ENCODE data around the gene MDC1. TPM values are rescaled to one million over a fixed set of nuclear protein-coding genes. Genes with fewer than 3 reads are reported as not detected.
A peak's percentile ranks its signal among the peaks of the same experiment; 100 is the strongest.

MDC1 gene
- total and polyA plus RNA-seq, 2 of the 13 experiments (the other 11 are each of a cell fraction or from before 2014, with no cell fraction given): 8.4 to 14.0 TPM

DNA sequence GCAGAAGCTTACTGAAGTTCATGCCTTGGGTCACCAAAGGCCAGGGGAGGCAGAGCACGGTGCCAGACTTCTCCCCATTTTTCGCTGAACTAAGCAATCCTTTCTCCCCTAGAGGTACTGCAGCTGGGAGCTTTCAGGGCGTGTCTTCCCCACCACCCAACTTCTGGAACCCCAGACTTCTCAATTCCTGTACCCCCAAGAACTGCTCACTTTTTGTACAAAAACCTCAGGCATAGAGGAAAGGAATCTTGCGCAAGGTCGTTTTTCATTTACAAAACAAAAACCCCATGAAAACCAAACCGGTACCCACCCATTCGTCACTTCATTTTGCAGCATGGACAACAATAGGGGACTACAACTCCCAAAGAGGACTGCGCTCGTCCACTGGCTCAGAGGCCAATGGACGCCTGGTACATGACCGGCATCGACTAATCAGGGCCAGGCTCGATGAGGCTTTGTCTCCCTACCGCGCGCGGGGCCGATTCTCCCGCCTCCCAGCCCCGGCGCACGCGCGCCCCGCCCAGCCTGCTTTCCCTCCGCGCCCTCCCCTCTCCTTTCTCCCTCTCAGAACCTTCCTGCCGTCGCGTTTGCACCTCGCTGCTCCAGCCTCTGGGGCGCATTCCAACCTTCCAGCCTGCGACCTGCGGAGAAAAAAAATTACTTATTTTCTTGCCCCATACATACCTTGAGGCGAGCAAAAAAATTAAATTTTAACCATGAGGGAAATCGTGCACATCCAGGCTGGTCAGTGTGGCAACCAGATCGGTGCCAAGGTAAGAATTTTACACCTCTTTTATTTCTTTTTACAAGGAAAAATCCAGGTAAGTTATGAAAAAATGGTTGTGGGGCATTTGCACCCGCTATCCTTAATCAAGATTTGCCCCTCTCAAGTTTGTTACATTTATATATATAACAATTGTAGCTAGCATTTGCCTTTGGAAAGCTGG, 3.0 kb upstream of the MDC1 start, which contains the start of gene TUBB (continued):
- TF ChIP-seq UBTF (CRISPR knock-in tag; IDR thresholded peaks at IDR 0.05) (peak; percentile 64), USF2 (IDR thresholded peaks at IDR 0.05; ENCODE audit: low read depth, low read length) (peak; percentile 57; the same call in 1 of the 2 replicates), USF2 (CRISPR knock-in tag; IDR thresholded peaks at IDR 0.05; ENCODE audit: borderline replicate concordance) (peak; percentile 63; the same call in 1 of the 2 replicates), CENPT (CRISPR knock-in tag; IDR thresholded peaks at IDR 0.05; ENCODE audit: low read depth) (0 out of 2 replicates have a peak, but pooled peaks have one; percentile 34), NFYB (CRISPR knock-in tag; IDR thresholded peaks at IDR 0.05) (peak; percentile 93), GABPB1 (CRISPR knock-in tag; IDR thresholded peaks at IDR 0.05) (peak; percentile 85), ZNF772 (CRISPR knock-in tag; IDR thresholded peaks at IDR 0.05) (peak; percentile 90), ZZZ3 (CRISPR knock-in tag; IDR thresholded peaks at IDR 0.05; ENCODE audit: borderline replicate concordance) (0 out of 2 replicates have a peak, but pooled peaks have one; percentile 16), RARA (CRISPR knock-in tag; IDR thresholded peaks at IDR 0.05) (peak; percentile 48), NFKBIZ (CRISPR knock-in tag; IDR thresholded peaks at IDR 0.05) (peak; percentile 61; the same call in 1 of the 2 replicates), KAT8 (CRISPR knock-in tag; IDR thresholded peaks at IDR 0.05) (peak; percentile 25), PHF20 (CRISPR knock-in tag; IDR thresholded peaks at IDR 0.05) (peak; percentile 59), ZNF777 (CRISPR knock-in tag; IDR thresholded peaks at IDR 0.05) (peak; percentile 70), ZNF224 (CRISPR knock-in tag; IDR thresholded peaks at IDR 0.05) (no peak), ZNF558 (CRISPR knock-in tag; IDR thresholded peaks at IDR 0.05; ENCODE audit: borderline replicate concordance) (peak; percentile 74; the same call in 1 of the 2 replicates)
- TF ChIP-seq, protein P1, sequence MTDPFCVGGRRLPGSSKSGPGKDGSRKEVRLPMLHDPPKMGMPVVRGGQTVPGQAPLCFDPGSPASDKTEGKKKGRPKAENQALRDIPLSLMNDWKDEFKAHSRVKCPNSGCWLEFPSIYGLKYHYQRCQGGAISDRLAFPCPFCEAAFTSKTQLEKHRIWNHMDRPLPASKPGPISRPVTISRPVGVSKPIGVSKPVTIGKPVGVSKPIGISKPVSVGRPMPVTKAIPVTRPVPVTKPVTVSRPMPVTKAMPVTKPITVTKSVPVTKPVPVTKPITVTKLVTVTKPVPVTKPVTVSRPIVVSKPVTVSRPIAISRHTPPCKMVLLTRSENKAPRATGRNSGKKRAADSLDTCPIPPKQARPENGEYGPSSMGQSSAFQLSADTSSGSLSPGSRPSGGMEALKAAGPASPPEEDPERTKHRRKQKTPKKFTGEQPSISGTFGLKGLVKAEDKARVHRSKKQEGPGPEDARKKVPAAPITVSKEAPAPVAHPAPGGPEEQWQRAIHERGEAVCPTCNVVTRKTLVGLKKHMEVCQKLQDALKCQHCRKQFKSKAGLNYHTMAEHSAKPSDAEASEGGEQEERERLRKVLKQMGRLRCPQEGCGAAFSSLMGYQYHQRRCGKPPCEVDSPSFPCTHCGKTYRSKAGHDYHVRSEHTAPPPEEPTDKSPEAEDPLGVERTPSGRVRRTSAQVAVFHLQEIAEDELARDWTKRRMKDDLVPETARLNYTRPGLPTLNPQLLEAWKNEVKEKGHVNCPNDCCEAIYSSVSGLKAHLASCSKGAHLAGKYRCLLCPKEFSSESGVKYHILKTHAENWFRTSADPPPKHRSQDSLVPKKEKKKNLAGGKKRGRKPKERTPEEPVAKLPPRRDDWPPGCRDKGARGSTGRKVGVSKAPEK (CRISPR knock-in tag; IDR thresholded peaks at IDR 0.05; ENCODE audit: borderline replicate concordance): no peak
- TF ChIP-seq, protein P2, sequence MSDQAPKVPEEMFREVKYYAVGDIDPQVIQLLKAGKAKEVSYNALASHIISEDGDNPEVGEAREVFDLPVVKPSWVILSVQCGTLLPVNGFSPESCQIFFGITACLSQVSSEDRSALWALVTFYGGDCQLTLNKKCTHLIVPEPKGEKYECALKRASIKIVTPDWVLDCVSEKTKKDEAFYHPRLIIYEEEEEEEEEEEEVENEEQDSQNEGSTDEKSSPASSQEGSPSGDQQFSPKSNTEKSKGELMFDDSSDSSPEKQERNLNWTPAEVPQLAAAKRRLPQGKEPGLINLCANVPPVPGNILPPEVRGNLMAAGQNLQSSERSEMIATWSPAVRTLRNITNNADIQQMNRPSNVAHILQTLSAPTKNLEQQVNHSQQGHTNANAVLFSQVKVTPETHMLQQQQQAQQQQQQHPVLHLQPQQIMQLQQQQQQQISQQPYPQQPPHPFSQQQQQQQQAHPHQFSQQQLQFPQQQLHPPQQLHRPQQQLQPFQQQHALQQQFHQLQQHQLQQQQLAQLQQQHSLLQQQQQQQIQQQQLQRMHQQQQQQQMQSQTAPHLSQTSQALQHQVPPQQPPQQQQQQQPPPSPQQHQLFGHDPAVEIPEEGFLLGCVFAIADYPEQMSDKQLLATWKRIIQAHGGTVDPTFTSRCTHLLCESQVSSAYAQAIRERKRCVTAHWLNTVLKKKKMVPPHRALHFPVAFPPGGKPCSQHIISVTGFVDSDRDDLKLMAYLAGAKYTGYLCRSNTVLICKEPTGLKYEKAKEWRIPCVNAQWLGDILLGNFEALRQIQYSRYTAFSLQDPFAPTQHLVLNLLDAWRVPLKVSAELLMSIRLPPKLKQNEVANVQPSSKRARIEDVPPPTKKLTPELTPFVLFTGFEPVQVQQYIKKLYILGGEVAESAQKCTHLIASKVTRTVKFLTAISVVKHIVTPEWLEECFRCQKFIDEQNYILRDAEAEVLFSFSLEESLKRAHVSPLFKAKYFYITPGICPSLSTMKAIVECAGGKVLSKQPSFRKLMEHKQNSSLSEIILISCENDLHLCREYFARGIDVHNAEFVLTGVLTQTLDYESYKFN (CRISPR knock-in tag; conservative IDR thresholded peaks at IDR 0.05): peak; percentile 19

All from HepG2 (cell line).